MM.1S (cell line): ENCODE measurements around the gene DCAF4.

Experiments
- CTCF ChIP-seq: fragments of 300-600 bp; sonication (generic); IDR thresholded peaks from 2 replicates; pipeline ENCODE4 v1.5.1; 2016; ENCODE audit warnings: antibody characterized with exemption, low read length, mixed read lengths
- EZH2 ChIP-seq: fragments of 300-600 bp; sonication (generic); optimal IDR thresholded peaks from 2 replicates; pipeline ENCODE3; 2017; ENCODE audit warnings: low read depth, mild to moderate bottlenecking, antibody characterized with exemption, low read length, mixed read lengths
- EZH2phosphoT487 ChIP-seq: fragments of 300-600 bp; sonication (generic); IDR thresholded peaks from 2 replicates; pipeline ENCODE4 v1.6.1; 2018; ENCODE audit warnings: antibody characterized with exemption, low read length

- TF ChIP-seq EZH2 (no peak), CTCF (no peak), EZH2phosphoT487 (no peak)
These were observed 17.7 kb downstream of the DCAF4 start for GRCh38 chr14:72943876-72944430.
